GM12878 (cell line): ENCODE data around the gene DUOXA2. TPM values are rescaled to one million over a fixed set of nuclear protein-coding genes. Genes with fewer than 3 reads are reported as not detected.

ENCODE experiments used
- ATAC-seq: fragments of 200-7000 bp; cut with Tn5 transposase; 3 replicates; pipeline ENCODE4 v1.9.1; 2020; ENCODE audit warnings: mild to moderate bottlenecking, moderate library complexity
- BruUV-seq: library from RNA; stranded (reverse); fragments of 400-500 nt; replicated peaks from 2 replicates; lab custom pipeline; 2021; lab: Mats Ljungman, UMichigan
- CTCF ChIA-PET: fragments of 300-600 bp; sonication (Branson Sonifier 250); formaldehyde crosslinking; extraction: SDS; loops from one replicate; lab custom pipeline; 2021; ENCODE audit warnings: inconsistent platforms; lab: Yijun Ruan, JAX
- POLR2A ChIA-PET: fragments of 350-600 bp; formaldehyde crosslinking; extraction: SDS; loops from one replicate; lab custom pipeline; 2021; ENCODE audit warnings: inconsistent platforms; lab: Charles Lee
- RAD21 ChIA-PET: fragments of 300-600 bp; sonication (Branson Sonifier 250); formaldehyde crosslinking; loops from one replicate; lab custom pipeline; 2023; ENCODE audit warnings: antibody characterized with exemption; ENCODE audit not compliant: unreplicated experiment; lab: Charles Lee
- SMC1A ChIA-PET: fragments of 300-600 bp; sonication (Branson Sonifier 250); formaldehyde crosslinking; loops from one replicate; lab custom pipeline; 2023; ENCODE audit not compliant: unreplicated experiment, uncharacterized antibody; lab: Charles Lee
- DNase-seq: peaks from one replicate; pipeline ENCODE4 v3.0.0-alpha.2; 2011; ENCODE audit warnings: low read depth, low spot score
- FAIRE-seq: peaks from 3 replicates; lab custom pipeline; 2011; peaks lifted over from hg19 to GRCh38; lab: Jason Lieb, UNC
- H2AFZ ChIP-seq: 2 replicates; pipeline ENCODE4 v1.6.0; 2011; ENCODE audit warnings: low read depth, low read length, control low read depth; ENCODE audit not compliant: control insufficient read depth
- H3K27ac ChIP-seq: 2 replicates; pipeline ENCODE4 v1.5.1; 2011; ENCODE audit warnings: control low read depth; ENCODE audit not compliant: control insufficient read depth, insufficient read depth
- H3K27me3 ChIP-seq, 2 experiments: replicated peaks in 1 of 2; 2 replicates each; pipeline versions ENCODE4 v1.6.0 to v1.6.1; 2011; ENCODE audit warnings: low read length in 1 of 2; ENCODE audit not compliant: control insufficient read depth in 2 of 2, insufficient read depth in 2 of 2
- H3K36me3 ChIP-seq, 2 experiments: 2 replicates each; pipeline ENCODE4 v1.5.1; 2011; ENCODE audit warnings: low read length in 1 of 2; ENCODE audit not compliant: control insufficient read depth in 2 of 2, insufficient read depth in 2 of 2
- H3K4me1 ChIP-seq: 2 replicates; pipeline ENCODE4 v1.6.1; 2011; ENCODE audit warnings: mild to moderate bottlenecking, low read length, moderate library complexity, mixed read lengths; ENCODE audit not compliant: control insufficient read depth, insufficient read depth
- H3K4me2 ChIP-seq: 2 replicates; pipeline ENCODE4 v1.6.0; 2011; ENCODE audit warnings: control low read depth; ENCODE audit not compliant: control insufficient read depth, insufficient read depth
- H3K4me3 ChIP-seq: fragments of 200-600 bp; sonication (generic); 2 replicates; pipeline ENCODE4 v1.5.1; 2016
- H3K79me2 ChIP-seq: 2 replicates; pipeline ENCODE4 v1.6.0; 2011; ENCODE audit warnings: low read length; ENCODE audit not compliant: control insufficient read depth, insufficient read depth
- H3K9ac ChIP-seq: 2 replicates; pipeline ENCODE4 v1.8.0; 2011; ENCODE audit warnings: low read length, control low read depth, mixed read lengths; ENCODE audit not compliant: control insufficient read depth, insufficient read depth
- H3K9me3 ChIP-seq: replicated peaks from 3 replicates; pipeline ENCODE4 v1.5.1; 2011; ENCODE audit warnings: mild to moderate bottlenecking, low read length; ENCODE audit not compliant: control insufficient read depth, insufficient read depth
- H4K20me1 ChIP-seq: 2 replicates; pipeline ENCODE4 v1.6.0; 2011; ENCODE audit not compliant: control insufficient read depth, insufficient read depth
- FOXK2 ChIP-seq: fragments of 450-650 bp; IDR thresholded peaks from 2 replicates; pipeline ENCODE4 v1.6.1; 2017; ENCODE audit warnings: mild to moderate bottlenecking, moderate library complexity
- POLR2A ChIP-seq: IDR thresholded peaks from 2 replicates; pipeline ENCODE4 v1.6.1; 2011; ENCODE audit warnings: low read depth, mild to moderate bottlenecking, low read length
- YBX1 ChIP-seq: fragments of 450-650 bp; IDR thresholded peaks from 2 replicates; pipeline ENCODE4 v1.6.1; 2016; ENCODE audit warnings: antibody characterized with exemption
- ZSCAN29 ChIP-seq: fragments of 450-650 bp; IDR thresholded peaks from 2 replicates; pipeline ENCODE4 v1.6.1; 2017; ENCODE audit warnings: mild to moderate bottlenecking, moderate library complexity
- WGBS: methylation state at CpG from one replicate; pipeline ENCODE4 v1.1.6; 2016; ENCODE audit warnings: low lambda C conversion rate; ENCODE audit not compliant: insufficient replicate concordance, insufficient coverage; ENCODE audit errors: missing lambda C conversion rate; 5-methylcytosine and 5-hydroxymethylcytosine counted together
- in situ Hi-C: fragments of 300-500 bp; cut with MboI; formaldehyde crosslinking; loops from 9 replicates; pipeline ENCODE4 v1.14.3; 2018; ENCODE audit warnings: mixed read lengths
- intact Hi-C: fragments of 100-400 bp; cut with micrococcal nuclease; formaldehyde crosslinking; loops from one replicate; pipeline ENCODE4 v1.14.2; 2022; ENCODE audit not compliant: unreplicated experiment
- polyA plus RNA-seq, 11 experiments: library from polyadenylated mRNA; depleted of rRNA in 4 of 11; unstranded in 6 of 11; stranded (reverse) in 5 of 11; fragments of >200 nt; fragmentation: Nextera tagmentation in 4 of 11; fragmentation: Illumina TruSeq in 1 of 11; extraction: Ambion mirVana in 4 of 11; extraction: Trizol in 1 of 11; gene quantifications; 1 replicate in 1 of 11; 2 replicates in 10 of 11; pipeline versions ENCODE4 v1.2.1 to v1.2.3, GENCODE V29; 2011 to 2016; ENCODE audit warnings: inconsistent platforms in 2 of 11, missing spikeins in 2 of 11, low read depth in 1 of 11
- total RNA-seq, 4 experiments: library from RNA; depleted of rRNA in 3 of 4; stranded (reverse); fragments of >200 nt in 3 of 4; fragmentation: Illumina TruSeq in 1 of 4; extraction: Trizol in 1 of 4; gene quantifications; 2 replicates each; pipeline versions ENCODE4 v1.2.1 to v1.2.3, GENCODE V29; 2013 to 2021
- TF ChIP-seq, protein P1 (sequence below): IDR thresholded peaks from 2 replicates; pipeline ENCODE4 v1.6.1; 2012; ENCODE audit warnings: low read depth, low read length, improper control_type of control experiment
- TF ChIP-seq, protein P2 (sequence below): fragments of 450-650 bp; IDR thresholded peaks from 2 replicates; pipeline ENCODE4 v1.6.1; 2018; ENCODE audit warnings: mild to moderate bottlenecking, low read depth, moderate library complexity; ENCODE audit not compliant: partially characterized antibody

DUOXA2 gene
- total and polyA plus RNA-seq, 10 of the 15 experiments (the other 5 are each of a cell fraction or from before 2014, with no cell fraction given), result not detected

DNA sequence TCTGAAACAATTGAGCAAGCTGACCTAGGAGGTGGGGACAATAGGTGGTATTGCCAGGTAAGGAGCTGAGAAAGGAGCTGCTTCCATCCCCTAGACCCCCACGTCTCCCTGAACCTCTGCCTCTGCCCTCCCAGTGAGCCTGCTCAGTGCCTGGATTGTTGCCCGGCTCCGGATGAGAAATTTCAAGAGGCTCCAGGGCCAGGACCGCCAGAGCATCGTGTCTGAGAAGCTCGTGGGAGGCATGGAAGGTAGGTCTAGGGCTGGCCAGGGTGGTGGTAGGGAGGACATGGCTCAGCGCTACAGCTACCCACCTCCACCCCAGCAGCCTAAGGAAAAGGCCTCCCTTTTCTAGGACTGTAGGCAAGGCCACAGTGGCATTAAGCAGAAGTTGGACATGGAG lies 28.9 kb downstream of the DUOXA2 start:
- FAIRE-seq, result no peak
- ChIA-PET CTCF (interaction anchor here (0.9 to 1.8 kb wide), 2 partner anchors 15 to 16 kb away, joined by 3 to 7 read pairs; no protein-coding TSS in a partner anchor), SMC1A (no interaction called here), POLR2A (no interaction called here), RAD21 (interaction anchor here (0.7 kb wide), 1 partner anchor 46 kb away, joined by 3 read pairs; no protein-coding TSS in a partner anchor)
- Histone ChIP-seq H3K9ac (no peak overlapping the region), H3K4me1 (no peaks in the 10 kb centered on the region), H3K9me3 (no peaks in the 10 kb centered on the region), H2AFZ (no peak overlapping the region), H3K4me3 (no peak overlapping the region), H3K79me2 (no peaks in the 10 kb centered on the region), H3K27ac (no peak overlapping the region), H3K27me3 (no peaks in the 10 kb centered on the region), H3K4me2 (no peak overlapping the region), H4K20me1 (no peaks in the 10 kb centered on the region), H3K36me3 (no peaks in the 10 kb centered on the region)
- in situ Hi-C loops, result no loop called here
- TF ChIP-seq POLR2A (no peak), YBX1 (no peak), ZSCAN29 (no peak), FOXK2 (no peak)
- TF ChIP-seq, protein P1, sequence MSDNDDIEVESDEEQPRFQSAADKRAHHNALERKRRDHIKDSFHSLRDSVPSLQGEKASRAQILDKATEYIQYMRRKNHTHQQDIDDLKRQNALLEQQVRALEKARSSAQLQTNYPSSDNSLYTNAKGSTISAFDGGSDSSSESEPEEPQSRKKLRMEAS, result no peak
- TF ChIP-seq, protein P2, sequence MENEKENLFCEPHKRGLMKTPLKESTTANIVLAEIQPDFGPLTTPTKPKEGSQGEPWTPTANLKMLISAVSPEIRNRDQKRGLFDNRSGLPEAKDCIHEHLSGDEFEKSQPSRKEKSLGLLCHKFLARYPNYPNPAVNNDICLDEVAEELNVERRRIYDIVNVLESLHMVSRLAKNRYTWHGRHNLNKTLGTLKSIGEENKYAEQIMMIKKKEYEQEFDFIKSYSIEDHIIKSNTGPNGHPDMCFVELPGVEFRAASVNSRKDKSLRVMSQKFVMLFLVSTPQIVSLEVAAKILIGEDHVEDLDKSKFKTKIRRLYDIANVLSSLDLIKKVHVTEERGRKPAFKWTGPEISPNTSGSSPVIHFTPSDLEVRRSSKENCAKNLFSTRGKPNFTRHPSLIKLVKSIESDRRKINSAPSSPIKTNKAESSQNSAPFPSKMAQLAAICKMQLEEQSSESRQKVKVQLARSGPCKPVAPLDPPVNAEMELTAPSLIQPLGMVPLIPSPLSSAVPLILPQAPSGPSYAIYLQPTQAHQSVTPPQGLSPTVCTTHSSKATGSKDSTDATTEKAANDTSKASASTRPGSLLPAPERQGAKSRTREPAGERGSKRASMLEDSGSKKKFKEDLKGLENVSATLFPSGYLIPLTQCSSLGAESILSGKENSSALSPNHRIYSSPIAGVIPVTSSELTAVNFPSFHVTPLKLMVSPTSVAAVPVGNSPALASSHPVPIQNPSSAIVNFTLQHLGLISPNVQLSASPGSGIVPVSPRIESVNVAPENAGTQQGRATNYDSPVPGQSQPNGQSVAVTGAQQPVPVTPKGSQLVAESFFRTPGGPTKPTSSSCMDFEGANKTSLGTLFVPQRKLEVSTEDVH, result no peak
- DNase-seq, result no peak
- WGBS, result 22% methylated on average over 6 of the region's 7 CpGs
- no TSS peak for BruUV-seq
- ATAC-seq, result no peak
- intact Hi-C loops, result no loop called here
